Panc1 (cell line): ENCODE data around the gene DENND4C. TPM values are rescaled to one million over a fixed set of nuclear protein-coding genes. Genes with fewer than 3 reads are reported as not detected.
"Not testable (repeated sequence)": the region's sequence is repeated elsewhere in the genome, so short reads cannot be mapped to it uniquely, and the experiment has no call there.

ENCODE experiments used
- ATAC-seq: fragments of 200-7000 bp; cut with Tn5 transposase; 2 replicates; pipeline ENCODE4 v1.9.1; 2020; ENCODE audit warnings: mild to moderate bottlenecking, moderate library complexity
- BruUV-seq: library from RNA; stranded (reverse); fragments of 400-500 nt; replicated peaks from 2 replicates; lab custom pipeline; 2021; lab: Mats Ljungman, UMichigan
- CTCF ChIA-PET: fragments of 300-600 bp; sonication (Branson Sonifier 250); formaldehyde crosslinking; loops from one replicate; lab custom pipeline; 2022; ENCODE audit warnings: antibody characterized with exemption; lab: Charles Lee
- POLR2A ChIA-PET: fragments of 300-600 bp; sonication (Branson Sonifier 250); formaldehyde crosslinking; loops from one replicate; lab custom pipeline; 2022; ENCODE audit warnings: antibody characterized with exemption; lab: Charles Lee
- DNase-seq: peaks from one replicate; pipeline ENCODE4 v3.0.0-alpha.2; 2010; ENCODE audit warnings: low read depth, low spot score
- H3K27ac ChIP-seq: 2 replicates; pipeline ENCODE4 v1.5.1; 2011; ENCODE audit warnings: mild to moderate bottlenecking, low read length, inconsistent platforms
- H3K27me3 ChIP-seq: fragments of 200-500 bp; sonication (Bioruptor generic); 2 replicates; pipeline ENCODE4 v1.6.0; 2014; ENCODE audit warnings: low read length, inconsistent platforms; ENCODE audit not compliant: control insufficient read depth, insufficient read depth
- H3K36me3 ChIP-seq: fragments of 200-500 bp; sonication (Bioruptor generic); 2 replicates; pipeline ENCODE4 v1.5.1; 2014; ENCODE audit warnings: inconsistent platforms, mild to moderate bottlenecking, low read length, moderate library complexity; ENCODE audit not compliant: control insufficient read depth, insufficient read depth
- H3K4me1 ChIP-seq: 2 replicates; pipeline ENCODE4 v1.5.1; 2011; ENCODE audit warnings: inconsistent platforms, mild to moderate bottlenecking, low read length, moderate library complexity; ENCODE audit not compliant: control insufficient read depth, insufficient read depth
- H3K4me3 ChIP-seq, 2 experiments: 2 replicates each; pipeline ENCODE4 v1.5.1; 2011 to 2012; ENCODE audit warnings: low read depth in 2 of 2, low read length in 2 of 2, mild to moderate bottlenecking in 2 of 2, inconsistent platforms in 1 of 2, moderate library complexity in 1 of 2
- H3K9me3 ChIP-seq: fragments of 200-500 bp; sonication (Bioruptor generic); 2 replicates; pipeline ENCODE4 v1.5.1; 2014; ENCODE audit warnings: low read depth, mild to moderate bottlenecking, inconsistent platforms, low read length, moderate library complexity; ENCODE audit not compliant: control insufficient read depth, insufficient read depth
- POLR2AphosphoS5 ChIP-seq: IDR thresholded peaks from 2 replicates; pipeline ENCODE4 v1.6.1; 2012; ENCODE audit warnings: mild to moderate bottlenecking, low read depth, low read length, moderate library complexity
- SIN3A ChIP-seq: IDR thresholded peaks from 2 replicates; pipeline ENCODE4 v1.6.1; 2012; ENCODE audit warnings: low read depth, mild to moderate bottlenecking, low read length, moderate library complexity, borderline replicate concordance; ENCODE audit not compliant: insufficient read depth
- TCF7L2 ChIP-seq: IDR thresholded peaks from 2 replicates; pipeline ENCODE4 v1.6.1; 2011; ENCODE audit warnings: mild to moderate bottlenecking, low read depth, low read length, inconsistent platforms
- in situ Hi-C: cut with HindIII; loops from 2 replicates; pipeline ENCODE4 v1.10.0; 2016; ENCODE audit warnings: low sequenced_read_pairs, low pct_unique_long_range_greater_than_20kb
- intact Hi-C: fragments of 100-400 bp; cut with micrococcal nuclease; formaldehyde crosslinking; loops from one replicate; pipeline ENCODE4 v1.10.0; 2022; ENCODE audit not compliant: unreplicated experiment
- total RNA-seq: library from RNA; stranded (reverse); gene quantifications from one replicate; pipeline ENCODE4 v1.2.1, GENCODE V29; 2021; ENCODE audit not compliant: unreplicated experiment
- TF ChIP-seq, protein P1 (sequence below), 2 experiments: IDR thresholded peaks; 2 replicates each; pipeline ENCODE4 v1.6.1; 2011 to 2012; ENCODE audit warnings: low read depth in 2 of 2, control low read depth in 1 of 2, low read length in 1 of 2, mild to moderate bottlenecking in 1 of 2, moderate library complexity in 1 of 2; ENCODE audit not compliant: insufficient read depth in 1 of 2
- TF ChIP-seq, protein P2 (sequence below): fragments of 450-650 bp; IDR thresholded peaks from 2 replicates; pipeline ENCODE4 v1.5.1; 2017; ENCODE audit warnings: mild to moderate bottlenecking

DENND4C gene
- total RNA-seq, 1 experiment from 2014 or later, result 10.5 TPM

- Histone ChIP-seq H3K4me3 (no peak overlapping the region), H3K27me3 (no peaks in the 10 kb centered on the region), H3K27ac (no peak overlapping the region), H3K9me3 (no peaks in the 10 kb centered on the region), H3K36me3 (no peaks in the 10 kb centered on the region), H3K4me1 (no peaks in the 10 kb centered on the region)
- ChIA-PET CTCF (no interaction called here), POLR2A (no interaction called here)
- intact Hi-C loops, result no loop called here
- no TSS peak for BruUV-seq
- no peak for TF ChIP-seq POLR2AphosphoS5
- no peak for TF ChIP-seq TCF7L2
- TF ChIP-seq, protein P1, sequence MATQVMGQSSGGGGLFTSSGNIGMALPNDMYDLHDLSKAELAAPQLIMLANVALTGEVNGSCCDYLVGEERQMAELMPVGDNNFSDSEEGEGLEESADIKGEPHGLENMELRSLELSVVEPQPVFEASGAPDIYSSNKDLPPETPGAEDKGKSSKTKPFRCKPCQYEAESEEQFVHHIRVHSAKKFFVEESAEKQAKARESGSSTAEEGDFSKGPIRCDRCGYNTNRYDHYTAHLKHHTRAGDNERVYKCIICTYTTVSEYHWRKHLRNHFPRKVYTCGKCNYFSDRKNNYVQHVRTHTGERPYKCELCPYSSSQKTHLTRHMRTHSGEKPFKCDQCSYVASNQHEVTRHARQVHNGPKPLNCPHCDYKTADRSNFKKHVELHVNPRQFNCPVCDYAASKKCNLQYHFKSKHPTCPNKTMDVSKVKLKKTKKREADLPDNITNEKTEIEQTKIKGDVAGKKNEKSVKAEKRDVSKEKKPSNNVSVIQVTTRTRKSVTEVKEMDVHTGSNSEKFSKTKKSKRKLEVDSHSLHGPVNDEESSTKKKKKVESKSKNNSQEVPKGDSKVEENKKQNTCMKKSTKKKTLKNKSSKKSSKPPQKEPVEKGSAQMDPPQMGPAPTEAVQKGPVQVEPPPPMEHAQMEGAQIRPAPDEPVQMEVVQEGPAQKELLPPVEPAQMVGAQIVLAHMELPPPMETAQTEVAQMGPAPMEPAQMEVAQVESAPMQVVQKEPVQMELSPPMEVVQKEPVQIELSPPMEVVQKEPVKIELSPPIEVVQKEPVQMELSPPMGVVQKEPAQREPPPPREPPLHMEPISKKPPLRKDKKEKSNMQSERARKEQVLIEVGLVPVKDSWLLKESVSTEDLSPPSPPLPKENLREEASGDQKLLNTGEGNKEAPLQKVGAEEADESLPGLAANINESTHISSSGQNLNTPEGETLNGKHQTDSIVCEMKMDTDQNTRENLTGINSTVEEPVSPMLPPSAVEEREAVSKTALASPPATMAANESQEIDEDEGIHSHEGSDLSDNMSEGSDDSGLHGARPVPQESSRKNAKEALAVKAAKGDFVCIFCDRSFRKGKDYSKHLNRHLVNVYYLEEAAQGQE (IDR thresholded peaks at IDR 0.05; ENCODE audit: insufficient read depth in 1 of 2, low read depth in 2 of 2, low read length in 1 of 2), result no peak
- TF ChIP-seq SIN3A, result no peak
- TF ChIP-seq, protein P2, sequence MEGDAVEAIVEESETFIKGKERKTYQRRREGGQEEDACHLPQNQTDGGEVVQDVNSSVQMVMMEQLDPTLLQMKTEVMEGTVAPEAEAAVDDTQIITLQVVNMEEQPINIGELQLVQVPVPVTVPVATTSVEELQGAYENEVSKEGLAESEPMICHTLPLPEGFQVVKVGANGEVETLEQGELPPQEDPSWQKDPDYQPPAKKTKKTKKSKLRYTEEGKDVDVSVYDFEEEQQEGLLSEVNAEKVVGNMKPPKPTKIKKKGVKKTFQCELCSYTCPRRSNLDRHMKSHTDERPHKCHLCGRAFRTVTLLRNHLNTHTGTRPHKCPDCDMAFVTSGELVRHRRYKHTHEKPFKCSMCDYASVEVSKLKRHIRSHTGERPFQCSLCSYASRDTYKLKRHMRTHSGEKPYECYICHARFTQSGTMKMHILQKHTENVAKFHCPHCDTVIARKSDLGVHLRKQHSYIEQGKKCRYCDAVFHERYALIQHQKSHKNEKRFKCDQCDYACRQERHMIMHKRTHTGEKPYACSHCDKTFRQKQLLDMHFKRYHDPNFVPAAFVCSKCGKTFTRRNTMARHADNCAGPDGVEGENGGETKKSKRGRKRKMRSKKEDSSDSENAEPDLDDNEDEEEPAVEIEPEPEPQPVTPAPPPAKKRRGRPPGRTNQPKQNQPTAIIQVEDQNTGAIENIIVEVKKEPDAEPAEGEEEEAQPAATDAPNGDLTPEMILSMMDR, result no peak
- in situ Hi-C loops, result no loop called here
- DNase-seq (no peak), ATAC-seq (no peak)
Measured at GRCh38 chr9:19411316-19411715, 180.8 kb downstream of the DENND4C start.

GRCh38 chr9:19413456-19413855 lies 183.0 kb downstream of the DENND4C start:
- BruUV-seq, DNase-seq, in situ Hi-C loops, H3K4me3 ChIP-seq, H3K27ac ChIP-seq, H3K4me1 ChIP-seq, H3K27me3 ChIP-seq, H3K36me3 ChIP-seq, POLR2A ChIA-PET, ATAC-seq, CTCF ChIA-PET, H3K9me3 ChIP-seq, intact Hi-C loops: not testable (repeated sequence)

GRCh38 chr9:19416143-19416542 lies 185.7 kb downstream of the DENND4C start:
- Histone ChIP-seq H3K4me3 (no peak overlapping the region), H3K9me3 (no peaks in the 10 kb centered on the region), H3K36me3 (no peaks in the 10 kb centered on the region), H3K4me1 (no peaks in the 10 kb centered on the region), H3K27ac (no peak overlapping the region), H3K27me3 (no peaks in the 10 kb centered on the region)
- intact Hi-C loops, result no loop called here
- ChIA-PET CTCF (no interaction called here), POLR2A (no interaction called here)
- DNase-seq, result no peak
- TF ChIP-seq POLR2AphosphoS5, result no peak
- TF ChIP-seq SIN3A, result no peak
- TF ChIP-seq, protein P1 (IDR thresholded peaks at IDR 0.05; ENCODE audit: insufficient read depth in 1 of 2, low read depth in 2 of 2, low read length in 1 of 2), result no peak
- TF ChIP-seq, protein P2, result no peak
- TF ChIP-seq TCF7L2, result no peak
- ATAC-seq, result no peak
- no TSS peak for BruUV-seq
- in situ Hi-C loops, result no loop called here
